GM18909 (cell line): Measurements from ENCODE around the gene SRRM2.

ENCODE experiments used
- ATAC-seq: cut with Tn5 transposase; IDR thresholded peaks from one replicate; pipeline ENCODE4 v1.9.1; 2021; ENCODE audit warnings: mild to moderate bottlenecking; ENCODE audit not compliant: unreplicated experiment, poor library complexity

Gene SRRM2

DNA sequence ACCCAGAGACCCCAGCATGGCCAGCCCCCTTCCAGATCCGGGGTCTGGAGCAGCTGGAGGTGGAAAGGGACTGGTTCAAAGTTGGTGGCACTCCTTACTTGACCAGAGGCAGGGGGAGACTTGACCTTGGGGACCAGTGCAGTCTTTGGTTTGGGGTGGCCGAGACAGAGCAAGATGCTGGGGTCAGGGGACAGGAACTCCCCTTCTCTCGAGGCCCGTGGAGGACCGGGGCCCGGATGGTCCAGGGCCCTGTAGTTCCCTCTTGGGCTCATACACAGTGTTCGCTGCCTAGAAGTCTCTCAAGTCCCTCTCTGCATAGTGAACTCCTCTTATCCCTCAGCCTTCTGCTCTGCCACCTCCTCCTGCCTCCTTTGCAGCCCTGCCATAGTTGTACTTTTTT lies 35.5 kb downstream of the SRRM2 start:
- no peak for ATAC-seq

DNA sequence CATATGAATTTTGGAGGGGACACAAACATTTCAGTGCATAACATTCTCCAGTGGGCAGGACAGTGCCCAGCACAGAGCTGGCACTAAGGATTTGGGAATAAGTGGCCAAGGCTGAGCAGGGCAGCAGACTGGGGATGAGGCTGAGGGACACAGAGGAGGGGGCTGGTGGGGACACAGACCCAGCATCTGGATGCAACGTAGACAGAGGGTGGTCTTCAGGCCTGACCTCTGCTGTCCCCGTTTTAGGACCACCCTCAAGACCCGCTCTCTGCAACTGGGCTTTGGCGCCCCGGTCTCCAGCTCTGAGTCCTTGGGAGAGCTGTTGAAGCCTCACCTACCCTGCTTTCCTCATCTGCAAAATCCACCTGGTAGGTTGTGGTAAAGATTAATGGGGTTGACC lies 38.2 kb downstream of the SRRM2 start:
- no peak for ATAC-seq

DNA sequence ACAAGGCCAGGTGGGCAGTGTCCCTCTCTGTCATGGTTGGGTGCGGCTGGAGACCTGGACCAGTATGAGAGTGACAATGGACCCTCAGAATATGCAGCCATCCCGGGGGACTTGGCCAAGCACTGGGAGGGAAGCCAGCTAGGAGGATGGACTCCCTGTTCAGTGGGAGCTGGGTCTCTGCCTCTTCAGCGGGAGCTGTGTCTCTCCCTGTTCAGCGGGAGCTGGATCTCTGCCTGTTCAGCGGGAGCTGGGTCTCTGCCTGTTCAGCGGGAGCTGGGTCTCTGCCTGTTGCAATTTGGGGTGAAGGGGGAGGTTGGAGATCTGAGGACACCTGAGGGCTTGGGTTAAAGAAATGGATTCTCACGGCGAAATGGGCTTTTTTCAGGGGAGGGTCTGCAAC lies 38.7 kb downstream of the SRRM2 start:
- no peak for ATAC-seq

DNA sequence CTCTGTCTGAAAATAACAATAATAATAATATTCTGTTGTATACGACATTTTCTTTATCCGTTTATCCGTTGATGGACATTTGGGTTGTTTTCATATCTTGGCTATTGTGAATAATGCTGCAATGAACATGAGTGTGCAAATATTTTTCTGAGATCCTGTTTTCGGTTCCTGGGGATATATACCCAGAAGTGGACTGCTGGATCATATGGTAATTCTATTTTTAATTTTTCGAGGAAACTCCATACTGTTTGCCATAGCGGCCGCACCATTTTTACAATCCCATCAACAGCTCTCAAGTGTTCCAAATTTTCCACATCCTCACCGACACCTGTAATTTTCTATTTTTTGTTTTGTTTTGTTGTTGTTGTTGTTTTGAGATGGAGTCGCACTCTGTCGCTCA lies 40.5 kb downstream of the SRRM2 start:
- no peak for ATAC-seq

DNA sequence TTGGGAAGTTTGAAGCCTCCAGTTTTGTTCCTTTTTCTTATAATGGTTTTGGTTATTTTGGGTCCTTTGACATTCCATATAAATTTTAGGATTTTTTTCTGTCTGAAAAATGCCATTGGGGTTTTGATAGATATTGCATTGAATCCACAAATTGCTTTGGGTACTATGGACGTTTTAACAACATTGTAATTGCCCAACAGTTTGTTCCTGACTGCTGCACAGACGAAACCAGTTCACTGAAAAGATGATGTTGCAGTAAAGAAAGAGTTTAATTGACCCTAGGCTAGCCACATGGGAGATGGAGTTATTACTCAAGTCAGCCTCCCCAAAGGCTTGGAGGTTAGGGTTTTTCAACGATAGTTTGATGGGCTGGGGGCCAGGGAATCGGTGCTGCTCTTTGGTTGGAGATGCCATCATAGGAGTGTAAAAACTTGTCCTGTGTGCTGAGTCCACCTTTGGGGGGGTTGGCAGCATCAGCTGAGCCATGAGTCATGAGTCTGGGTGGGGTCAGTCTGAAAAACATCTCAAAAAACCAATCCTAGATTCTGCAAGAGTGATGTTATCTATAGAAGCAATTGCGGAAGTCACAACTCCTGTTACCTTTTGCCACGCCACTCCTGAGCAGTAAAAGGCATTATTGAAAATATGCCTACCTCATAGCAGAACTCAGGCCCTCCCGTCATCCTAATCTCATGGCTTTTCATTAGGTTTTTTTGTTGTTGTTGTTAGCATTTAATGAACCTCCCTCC lies 43.1 kb downstream of the SRRM2 start:
- ATAC-seq, result no peak

DNA sequence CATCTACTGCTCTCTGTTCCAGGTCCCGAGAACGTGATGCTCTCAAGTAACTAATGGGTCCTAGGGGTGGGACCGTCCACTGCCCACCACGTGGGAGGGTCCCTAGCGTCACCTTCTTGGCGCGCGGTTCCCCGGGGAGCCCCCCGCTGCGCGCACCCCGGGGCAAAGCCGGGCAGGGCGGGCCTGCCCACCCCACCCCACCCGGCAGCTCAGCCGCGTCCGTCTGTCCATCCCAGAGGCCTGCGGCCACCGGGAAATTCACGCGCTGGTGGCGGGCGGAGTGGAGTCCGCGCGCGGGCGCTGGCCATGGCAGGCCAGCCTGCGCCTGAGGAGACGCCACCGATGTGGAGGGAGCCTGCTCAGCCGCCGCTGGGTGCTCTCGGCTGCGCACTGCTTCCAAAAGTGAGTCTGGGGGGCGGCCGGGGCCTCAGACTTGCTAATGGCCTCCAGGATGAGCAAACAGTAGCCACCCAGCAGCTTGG lies 46.3 kb downstream of the SRRM2 start:
- ATAC-seq, result no peak

DNA sequence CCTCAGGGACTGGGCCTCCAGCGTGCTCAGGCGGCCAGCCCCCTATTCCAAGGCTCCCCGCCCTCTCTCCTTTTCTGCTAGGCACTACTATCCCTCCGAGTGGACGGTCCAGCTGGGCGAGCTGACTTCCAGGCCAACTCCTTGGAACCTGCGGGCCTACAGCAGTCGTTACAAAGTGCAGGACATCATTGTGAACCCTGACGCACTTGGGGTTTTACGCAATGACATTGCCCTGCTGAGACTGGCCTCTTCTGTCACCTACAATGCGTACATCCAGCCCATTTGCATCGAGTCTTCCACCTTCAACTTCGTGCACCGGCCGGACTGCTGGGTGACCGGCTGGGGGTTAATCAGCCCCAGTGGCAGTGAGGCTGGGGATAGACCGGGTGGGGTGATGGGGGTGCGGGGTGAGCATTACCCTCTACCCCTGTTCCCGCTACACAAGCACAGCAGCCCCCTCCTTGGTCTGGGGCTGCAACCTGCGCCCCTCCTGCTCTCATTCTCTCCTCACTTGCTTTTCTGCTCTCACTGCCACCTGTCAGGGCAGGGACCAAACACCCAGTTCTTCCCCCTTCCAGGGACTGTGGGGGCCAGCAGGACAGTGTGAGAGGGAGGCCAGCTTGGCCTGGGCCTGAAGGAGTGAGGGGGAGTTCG lies 46.9 kb downstream of the SRRM2 start:
- ATAC-seq, result no peak

DNA sequence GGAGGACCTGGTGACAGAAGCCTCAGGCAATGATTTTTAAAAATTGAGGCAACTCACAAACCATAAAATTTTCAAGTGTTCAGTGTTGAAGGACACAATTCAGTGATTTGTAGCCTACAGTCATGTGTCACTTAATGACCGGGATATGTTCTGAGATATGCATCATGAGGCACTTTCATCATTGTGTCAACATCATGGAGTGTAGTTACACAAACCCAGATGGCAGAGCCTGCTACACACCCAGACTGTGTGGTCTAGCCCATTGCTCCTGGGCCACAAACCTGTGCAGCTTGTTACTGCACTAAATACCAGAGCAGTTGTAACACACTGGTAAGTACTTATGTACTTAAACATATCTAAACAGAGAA lies 47.4 kb downstream of the SRRM2 start:
- ATAC-seq, result no peak

DNA sequence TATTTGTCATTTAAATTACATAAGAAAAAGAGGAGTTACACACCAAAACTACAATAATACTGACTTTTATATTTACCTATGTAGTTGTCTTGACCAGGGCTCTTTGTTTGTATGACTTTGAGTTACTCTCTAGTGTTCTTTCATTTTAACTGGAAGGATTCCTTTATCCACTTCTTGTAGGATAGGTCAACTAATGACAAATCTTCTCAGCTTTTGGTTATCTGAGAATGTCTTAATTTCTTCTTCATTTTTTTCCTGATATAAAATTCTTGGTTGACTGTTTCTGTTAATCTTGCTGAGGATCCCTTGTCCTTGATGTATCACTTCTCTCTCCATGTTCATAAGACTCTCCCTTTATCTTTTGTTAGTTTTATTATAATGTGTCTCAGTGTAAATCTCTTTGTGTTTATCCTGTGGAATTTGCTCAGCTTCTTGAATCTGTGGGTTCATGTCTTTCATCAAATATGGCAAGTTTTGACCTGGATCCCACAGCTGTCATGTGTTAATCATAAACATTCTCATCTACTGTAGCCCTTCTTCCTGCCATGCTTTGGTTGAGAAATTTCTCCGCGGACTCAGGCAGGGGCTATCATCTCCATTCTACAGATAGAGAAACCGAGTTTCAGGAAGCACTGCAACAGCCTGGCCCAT lies 51.2 kb downstream of the SRRM2 start:
- no peak for ATAC-seq

DNA sequence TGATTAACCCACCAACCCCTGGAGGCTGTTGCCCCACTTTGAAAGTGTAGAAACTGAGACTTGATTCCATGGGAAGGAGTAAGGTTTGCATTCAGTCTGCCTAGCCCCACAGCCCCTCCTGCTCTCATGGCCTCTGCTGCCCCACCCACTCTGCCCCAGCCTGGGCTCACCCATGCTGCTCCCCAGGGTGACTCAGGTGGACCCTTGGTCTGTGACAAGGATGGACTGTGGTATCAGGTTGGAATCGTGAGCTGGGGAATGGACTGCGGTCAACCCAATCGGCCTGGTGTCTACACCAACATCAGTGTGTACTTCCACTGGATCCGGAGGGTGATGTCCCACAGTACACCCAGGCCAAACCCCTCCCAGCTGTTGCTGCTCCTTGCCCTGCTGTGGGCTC lies 52.3 kb downstream of the SRRM2 start:
- ATAC-seq, result no peak

DNA sequence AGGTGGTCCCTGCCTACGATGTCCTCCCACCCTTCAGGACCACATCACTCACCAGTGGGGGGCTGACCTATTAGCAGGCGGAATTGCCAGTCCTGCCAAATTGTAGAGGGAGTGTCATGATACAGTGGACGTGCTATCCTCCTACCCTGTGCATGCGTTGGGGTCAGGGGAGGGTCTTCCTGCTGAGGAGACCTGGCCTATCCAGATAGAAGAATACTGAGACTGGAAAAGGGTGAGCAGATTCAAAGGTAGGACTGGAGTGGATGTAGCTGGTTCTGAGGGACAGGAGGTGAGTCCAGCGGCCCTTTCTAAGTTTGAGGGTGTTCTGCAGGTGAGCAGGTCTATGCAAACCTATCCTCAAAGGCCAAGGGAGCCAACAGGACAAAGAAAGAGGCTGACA lies 53.8 kb downstream of the SRRM2 start:
- ATAC-seq, result no peak

DNA sequence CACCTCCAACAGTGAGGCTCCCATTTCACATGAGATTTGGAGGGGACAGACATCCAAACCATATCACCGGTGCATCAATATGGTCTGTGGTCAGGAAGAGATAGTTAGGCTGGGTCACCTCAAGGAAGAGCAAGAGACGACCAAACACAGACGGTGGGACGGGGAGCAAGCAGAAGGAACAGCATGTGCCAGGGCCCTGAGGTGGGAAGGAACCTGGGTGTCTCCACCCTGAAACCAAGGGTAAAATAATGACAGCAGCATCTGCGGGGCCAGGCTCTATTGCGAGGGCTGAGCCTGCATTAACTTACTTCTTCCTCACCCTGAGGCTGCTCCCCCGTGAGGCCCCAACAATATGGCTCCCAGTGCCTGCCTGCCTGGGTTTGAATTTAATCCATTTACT lies 55.7 kb downstream of the SRRM2 start:
- no peak for ATAC-seq

DNA sequence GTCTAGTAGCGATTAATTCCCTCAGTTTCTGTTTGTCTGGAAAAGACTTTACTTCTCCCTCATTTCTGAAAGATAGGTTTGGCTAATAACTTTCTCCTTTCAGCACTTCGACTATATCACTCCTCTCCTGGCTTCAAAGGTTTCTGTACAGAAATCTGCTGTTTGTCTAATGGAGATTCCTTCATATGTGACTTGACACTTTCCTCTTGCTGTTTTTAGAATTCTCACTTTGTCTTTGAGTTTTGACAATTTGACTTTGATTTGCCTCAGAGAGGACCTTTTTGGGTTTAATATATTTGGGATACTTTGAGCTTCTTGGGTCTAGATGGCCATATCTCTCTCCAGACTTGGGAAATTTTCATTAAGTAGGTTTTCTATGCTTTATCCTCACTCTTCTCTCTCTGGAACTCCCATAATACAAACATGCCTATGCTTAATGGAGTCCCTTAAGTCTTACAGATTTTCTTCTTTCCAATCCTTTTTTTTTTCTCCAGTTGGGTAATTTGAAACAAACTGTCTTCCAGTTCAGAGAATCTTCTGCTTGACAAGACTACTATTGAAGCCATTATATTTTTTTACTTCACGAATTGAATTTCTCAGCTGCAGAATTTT lies 56.8 kb downstream of the SRRM2 start:
- ATAC-seq, result no peak

DNA sequence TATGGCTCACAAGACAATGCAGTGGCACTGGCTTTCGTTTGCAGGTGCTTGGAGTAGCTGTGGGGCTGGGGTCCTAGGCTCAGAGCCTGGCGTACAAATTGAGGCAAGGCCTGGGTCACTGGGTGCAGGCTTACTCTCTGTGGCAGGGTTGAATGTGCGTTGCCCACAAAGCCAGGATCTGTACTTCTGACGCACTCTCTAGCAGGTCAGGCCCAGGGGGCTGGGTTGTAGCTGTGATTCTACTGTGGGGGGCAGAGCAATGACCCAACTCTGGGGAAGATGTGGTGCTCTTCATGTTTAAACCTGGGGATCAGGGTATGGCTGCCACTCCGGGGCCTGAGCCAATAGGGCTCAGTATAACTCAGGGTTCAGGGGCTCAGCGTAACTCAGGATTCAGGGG lies 58.2 kb downstream of the SRRM2 start:
- ATAC-seq, result no peak

DNA sequence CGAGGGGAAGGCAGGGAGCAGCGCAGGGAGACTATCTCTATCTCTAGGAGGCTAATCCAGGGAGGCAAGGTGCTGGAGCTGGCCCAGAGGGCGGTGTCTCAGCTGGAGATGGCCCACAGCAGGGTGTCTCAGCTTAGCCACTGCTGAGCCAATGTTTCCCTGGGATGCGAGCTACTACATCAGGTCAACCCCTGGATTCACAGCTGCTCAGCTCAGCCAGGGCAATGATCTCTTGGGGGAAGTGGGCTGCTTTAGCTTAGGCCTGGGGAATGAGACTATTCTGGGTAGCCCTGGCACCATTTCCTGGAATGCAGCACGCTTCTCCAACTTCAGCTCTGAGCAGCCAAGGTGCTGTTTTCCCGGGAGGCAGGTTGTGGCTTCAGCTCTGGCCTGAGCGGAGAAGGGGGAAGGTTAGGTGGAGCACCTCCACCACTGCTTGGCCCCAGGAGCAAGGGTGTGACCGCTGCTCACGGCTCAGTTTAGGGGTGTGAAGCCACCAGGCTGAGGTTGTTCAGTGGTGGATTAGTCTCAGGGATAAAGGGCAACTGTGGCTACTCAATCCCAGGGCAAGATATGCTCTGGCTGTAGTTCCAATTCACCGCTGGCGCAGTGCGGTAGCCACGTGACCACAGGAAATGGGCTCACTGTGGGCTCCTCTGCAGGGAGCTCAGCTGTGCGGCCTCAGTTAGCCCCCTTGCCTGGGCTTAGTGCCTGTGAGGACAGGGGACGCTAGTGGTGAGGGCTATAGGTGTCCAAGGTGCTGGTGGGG lies 59.4 kb downstream of the SRRM2 start:
- ATAC-seq, result no peak

DNA sequence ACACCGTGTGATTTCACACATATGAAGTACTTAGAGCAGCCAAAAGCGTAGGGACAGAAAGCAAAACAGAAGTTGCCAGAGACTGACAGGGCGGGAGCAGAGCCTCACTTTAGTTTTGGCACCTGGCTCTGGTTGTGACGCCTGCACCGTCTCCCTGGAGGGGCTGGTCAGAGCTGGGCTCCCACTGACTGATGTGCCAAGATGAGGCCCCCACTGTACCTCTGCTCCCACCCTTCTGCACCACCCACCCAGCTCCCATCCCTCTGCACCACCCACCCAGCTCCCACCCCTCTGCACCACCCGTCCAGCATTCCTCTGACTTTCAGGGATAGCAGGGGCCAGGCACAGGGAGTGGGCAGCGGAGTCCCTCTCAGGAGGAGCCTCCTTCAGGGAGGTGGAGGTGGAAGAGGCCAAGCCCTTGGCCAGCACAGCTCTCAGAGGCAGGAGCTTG lies 61.4 kb downstream of the SRRM2 start:
- ATAC-seq, result no peak

DNA sequence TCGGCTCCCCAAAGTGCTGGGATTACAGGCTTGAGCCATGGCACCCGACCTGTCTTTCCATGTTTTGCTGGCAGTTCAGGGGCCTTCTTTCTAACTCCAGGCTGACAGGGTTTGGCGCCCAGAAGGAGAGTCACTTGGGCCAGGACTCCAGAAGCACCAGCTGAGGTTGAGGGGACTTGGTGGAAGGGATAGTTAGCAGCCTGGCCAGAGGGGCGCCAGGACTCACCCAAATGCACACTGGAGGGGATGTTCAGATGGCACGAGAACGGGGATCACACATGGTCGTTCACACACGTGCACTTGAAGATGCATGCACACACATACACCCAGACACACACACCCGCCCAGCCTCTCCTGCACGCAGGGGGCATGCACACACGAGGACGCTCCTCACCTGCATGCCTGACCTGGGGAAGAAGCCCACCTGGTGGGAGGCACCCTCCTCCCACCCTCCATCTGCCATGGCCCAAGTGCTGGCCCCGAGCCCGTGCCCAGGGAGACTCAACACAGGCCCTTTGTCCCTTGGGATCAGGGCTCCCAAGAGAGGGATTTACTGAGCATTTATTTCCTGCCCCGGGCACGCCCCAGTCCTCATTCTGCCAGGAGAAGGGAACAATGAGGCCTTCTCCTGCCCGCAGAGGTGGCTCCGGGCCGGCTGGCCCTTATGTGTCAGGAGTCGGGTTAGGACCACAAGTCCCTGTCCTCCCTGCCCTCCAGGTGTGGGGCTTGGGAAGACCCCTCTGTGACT lies 62.3 kb downstream of the SRRM2 start:
- ATAC-seq, result no peak

DNA sequence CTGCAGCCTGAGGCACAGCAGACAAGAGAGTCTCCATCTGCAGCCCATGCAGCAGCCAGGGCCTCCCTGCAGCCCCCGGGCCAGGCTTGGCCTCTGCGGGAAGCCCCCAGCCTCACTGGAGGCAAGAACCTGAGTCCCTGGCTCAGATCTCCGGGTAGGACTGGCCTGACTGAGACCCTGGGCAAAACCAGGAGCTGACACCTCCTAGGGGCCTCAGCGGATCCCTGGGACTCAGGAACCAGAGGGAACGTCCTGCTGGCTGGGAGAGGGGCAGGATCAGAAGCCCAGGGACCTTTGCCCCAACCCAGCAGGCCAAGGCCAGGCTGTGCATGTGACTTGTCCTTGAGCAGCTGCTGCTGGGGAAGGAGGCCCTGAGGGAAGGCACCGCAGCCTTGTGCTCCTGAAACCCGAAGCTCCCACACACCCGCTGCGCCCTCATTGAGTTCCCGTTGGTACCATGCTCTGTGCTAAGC lies 62.9 kb downstream of the SRRM2 start:
- ATAC-seq, result no peak

DNA sequence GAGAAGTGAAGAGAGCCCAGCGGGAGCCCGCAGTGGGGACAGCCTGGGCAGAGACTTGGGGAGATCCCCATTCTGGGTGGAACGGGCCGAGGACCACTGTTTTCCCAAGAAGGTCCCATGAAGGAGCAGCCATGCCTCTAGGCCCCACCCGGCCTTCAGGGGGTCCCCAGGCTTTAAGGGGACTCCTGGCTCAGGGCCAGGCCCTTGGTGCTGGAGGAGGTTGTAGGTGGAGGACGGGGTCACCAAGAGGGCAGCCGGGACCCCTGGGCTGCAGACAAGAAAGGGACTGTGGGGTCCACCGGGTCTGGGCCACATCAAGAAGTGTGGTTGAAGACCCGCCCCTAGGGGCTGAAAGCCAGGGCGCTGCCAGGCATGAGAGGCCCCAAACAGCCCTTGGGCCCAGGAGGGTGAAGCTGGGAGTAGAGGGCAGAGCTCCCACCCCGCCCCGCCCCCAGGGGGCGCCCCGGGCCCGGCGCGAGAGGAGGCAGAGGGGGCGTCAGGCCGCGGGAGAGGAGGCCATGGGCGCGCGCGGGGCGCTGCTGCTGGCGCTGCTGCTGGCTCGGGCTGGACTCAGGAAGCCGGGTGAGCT lies 64.4 kb downstream of the SRRM2 start, which contains the start of gene PRSS21:
TSS of gene PRSS21 (plus strand) at position 487 of the 589 bp plus-strand sequence. CDS start at position 519, 32 bp downstream.
- ATAC-seq, result no peak
